ENCODE measurements around the gene SERPIND1.

DNA sequence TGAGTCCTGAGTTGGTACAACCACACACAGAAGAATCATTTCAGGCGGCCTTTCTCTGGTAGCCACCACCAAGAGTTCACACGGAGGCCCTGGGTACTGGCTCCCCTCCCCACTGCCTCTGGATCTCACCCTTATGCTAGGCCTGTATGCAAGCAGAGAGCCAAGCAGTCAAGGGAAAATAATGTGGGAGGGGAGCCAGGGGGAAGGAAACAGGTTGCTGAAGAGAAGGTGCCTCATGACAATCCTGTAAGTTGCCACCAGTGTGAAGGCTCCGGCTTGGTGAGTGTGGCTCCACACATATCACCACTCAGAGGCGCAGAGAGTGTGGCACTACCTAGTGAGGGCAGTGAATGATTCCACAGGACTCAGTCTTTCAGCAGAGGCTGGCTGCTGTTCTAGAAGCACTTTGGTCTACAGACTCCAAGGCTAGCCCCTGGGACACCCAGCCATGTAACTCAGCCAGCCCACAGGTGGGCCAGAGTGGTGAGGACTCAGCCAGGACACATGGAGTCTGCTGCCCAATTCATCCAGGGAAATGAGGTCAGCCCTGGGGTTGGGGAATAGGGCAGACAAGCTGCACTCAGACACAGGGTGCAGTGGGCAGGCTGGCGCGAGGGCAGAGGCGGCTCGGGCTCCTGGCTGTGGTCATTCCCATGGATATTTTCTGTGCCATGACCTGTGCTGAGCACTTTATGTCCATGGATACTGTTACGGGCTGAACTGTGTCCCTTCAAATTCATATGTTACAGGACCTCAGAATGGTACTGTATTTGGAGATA is 49.0 kb upstream of the SERPIND1 start:
- TF ChIP-seq POLR2A (IDR thresholded peaks at IDR 0.05) = no peak
- TF ChIP-seq, protein P1, sequence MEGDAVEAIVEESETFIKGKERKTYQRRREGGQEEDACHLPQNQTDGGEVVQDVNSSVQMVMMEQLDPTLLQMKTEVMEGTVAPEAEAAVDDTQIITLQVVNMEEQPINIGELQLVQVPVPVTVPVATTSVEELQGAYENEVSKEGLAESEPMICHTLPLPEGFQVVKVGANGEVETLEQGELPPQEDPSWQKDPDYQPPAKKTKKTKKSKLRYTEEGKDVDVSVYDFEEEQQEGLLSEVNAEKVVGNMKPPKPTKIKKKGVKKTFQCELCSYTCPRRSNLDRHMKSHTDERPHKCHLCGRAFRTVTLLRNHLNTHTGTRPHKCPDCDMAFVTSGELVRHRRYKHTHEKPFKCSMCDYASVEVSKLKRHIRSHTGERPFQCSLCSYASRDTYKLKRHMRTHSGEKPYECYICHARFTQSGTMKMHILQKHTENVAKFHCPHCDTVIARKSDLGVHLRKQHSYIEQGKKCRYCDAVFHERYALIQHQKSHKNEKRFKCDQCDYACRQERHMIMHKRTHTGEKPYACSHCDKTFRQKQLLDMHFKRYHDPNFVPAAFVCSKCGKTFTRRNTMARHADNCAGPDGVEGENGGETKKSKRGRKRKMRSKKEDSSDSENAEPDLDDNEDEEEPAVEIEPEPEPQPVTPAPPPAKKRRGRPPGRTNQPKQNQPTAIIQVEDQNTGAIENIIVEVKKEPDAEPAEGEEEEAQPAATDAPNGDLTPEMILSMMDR (IDR thresholded peaks at IDR 0.05) = no peak
- no peak for TF ChIP-seq EP300 (IDR thresholded peaks at IDR 0.05)

Measured in gastroesophageal sphincter (tissue), 3 donors.